Measurements from ENCODE around the gene LYZ.

- TF ChIP-seq GATA3 (IDR thresholded peaks at IDR 0.05; ENCODE audit: low read depth, low read length) (no peak), GATA2 (IDR thresholded peaks at IDR 0.05; ENCODE audit: low read depth, low read length) (no peak)
Observed at GRCh38 chr12:69396963-69397362, 48.8 kb downstream of the LYZ start.

All from SH-SY5Y (cell line).